ENCODE measurements around the gene ITGA7.

The ITGA7 gene

DNA sequence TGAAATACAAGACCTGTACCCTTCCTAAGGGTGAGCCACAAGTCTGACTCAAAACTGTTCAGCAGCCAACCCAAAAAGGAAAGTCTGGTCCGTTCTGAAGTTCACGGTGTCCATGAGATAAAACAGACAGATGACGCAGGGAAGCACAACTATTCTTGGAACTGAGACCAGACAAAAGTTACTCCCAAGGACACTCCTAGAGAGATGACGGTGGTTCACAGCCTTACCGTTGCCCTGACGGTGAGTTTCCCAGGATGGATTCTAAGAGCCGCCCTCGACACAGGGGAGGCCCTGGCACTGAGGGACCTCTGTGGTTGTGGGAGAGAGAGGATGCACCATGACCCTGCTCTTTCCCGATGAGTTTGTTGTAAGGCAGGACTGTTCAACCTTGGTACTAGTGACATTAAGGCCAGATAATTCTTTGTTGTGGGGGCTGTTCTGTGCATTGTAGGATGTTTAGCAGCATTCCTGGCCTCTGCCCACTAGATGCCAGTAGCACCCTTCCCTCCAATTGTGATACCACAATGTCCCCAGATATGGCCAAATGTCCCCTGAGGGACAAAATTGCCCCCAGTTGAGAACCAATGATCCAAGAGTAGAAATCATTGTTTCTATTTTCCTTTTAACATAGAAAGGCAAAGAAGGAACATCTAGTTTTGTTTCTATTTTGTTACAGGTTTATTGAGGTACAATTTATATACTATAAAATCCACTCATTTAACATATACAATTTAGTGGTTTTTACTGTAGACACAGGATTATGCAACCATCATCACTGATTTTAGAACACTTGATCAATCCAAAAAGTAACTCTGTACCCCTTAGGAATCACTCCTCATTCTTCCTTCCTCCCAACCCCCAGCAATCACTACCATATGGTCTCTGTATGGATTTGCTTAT is 48.0 kb downstream of the ITGA7 start:
- H3K9ac ChIP-seq, result no peak overlapping the region
- H2AFZ ChIP-seq, result no peak overlapping the region
- no peaks in the 10 kb centered on the region for H3K9me3 ChIP-seq (ENCODE audit: control insufficient read depth, low read length)
- no peaks in the 10 kb centered on the region for H3K27me3 ChIP-seq (ENCODE audit: control insufficient read depth, insufficient read depth, low read length)
- H3K36me3 ChIP-seq (ENCODE audit: control insufficient read depth, insufficient read depth, low read length), result no peaks in the 10 kb centered on the region
- no peaks in the 10 kb centered on the region for H3K4me1 ChIP-seq
- no peak overlapping the region for H3K4me3 ChIP-seq (ENCODE audit: low read depth, low read length)
- TF ChIP-seq, protein P1, sequence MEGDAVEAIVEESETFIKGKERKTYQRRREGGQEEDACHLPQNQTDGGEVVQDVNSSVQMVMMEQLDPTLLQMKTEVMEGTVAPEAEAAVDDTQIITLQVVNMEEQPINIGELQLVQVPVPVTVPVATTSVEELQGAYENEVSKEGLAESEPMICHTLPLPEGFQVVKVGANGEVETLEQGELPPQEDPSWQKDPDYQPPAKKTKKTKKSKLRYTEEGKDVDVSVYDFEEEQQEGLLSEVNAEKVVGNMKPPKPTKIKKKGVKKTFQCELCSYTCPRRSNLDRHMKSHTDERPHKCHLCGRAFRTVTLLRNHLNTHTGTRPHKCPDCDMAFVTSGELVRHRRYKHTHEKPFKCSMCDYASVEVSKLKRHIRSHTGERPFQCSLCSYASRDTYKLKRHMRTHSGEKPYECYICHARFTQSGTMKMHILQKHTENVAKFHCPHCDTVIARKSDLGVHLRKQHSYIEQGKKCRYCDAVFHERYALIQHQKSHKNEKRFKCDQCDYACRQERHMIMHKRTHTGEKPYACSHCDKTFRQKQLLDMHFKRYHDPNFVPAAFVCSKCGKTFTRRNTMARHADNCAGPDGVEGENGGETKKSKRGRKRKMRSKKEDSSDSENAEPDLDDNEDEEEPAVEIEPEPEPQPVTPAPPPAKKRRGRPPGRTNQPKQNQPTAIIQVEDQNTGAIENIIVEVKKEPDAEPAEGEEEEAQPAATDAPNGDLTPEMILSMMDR (IDR thresholded peaks at IDR 0.05), result peak; percentile 25
- no peak overlapping the region for H3K4me2 ChIP-seq (ENCODE audit: low read length)
- no peaks in the 10 kb centered on the region for H3K79me2 ChIP-seq
- no peak overlapping the region for H3K27ac ChIP-seq

DNA sequence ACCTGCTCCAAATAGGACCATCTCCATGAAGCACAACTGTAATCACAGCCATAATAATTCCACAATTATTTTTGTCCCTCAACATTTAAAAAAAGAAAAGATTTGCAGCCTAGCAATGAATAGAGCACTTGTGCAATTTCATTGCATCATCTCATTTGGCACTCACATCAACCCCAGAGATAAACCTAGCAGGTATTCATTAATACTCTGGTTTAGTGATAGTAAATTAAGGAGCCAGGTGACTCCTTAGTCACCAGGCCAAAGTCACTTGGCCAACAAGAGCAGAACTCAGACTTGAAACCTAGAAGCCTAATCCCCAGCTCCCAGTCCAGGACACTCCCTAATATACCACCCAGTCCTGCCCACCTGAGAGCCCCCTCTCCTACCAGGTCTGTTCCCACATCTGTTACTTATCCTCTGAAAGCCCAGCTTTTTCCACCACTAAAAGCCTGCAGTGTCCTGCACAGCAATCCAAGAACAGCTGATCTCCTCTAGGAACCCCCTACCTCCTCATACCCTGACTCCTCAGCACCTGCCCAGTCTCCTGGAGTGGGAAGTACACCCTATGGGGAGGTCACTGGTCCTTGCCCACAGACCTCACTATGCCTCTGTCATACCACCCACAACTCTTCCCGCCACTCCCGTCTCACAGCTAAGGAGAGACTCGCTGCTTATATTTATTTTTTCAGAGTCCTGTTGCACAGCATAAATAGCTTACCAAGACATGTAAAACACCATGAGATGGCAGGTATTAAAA is 48.9 kb downstream of the ITGA7 start:
- no peaks in the 10 kb centered on the region for H3K36me3 ChIP-seq (ENCODE audit: control insufficient read depth, insufficient read depth, low read length)
- H2AFZ ChIP-seq, result no peak overlapping the region
- no peak overlapping the region for H3K4me2 ChIP-seq (ENCODE audit: low read length)
- no peak overlapping the region for H3K9ac ChIP-seq
- H3K9me3 ChIP-seq (ENCODE audit: control insufficient read depth, low read length), result no peaks in the 10 kb centered on the region
- no peaks in the 10 kb centered on the region for H3K27me3 ChIP-seq (ENCODE audit: control insufficient read depth, insufficient read depth, low read length)
- H3K79me2 ChIP-seq, result no peaks in the 10 kb centered on the region
- H3K27ac ChIP-seq, result no peak overlapping the region
- TF ChIP-seq, protein P1 (IDR thresholded peaks at IDR 0.05), result no peak
- H3K4me3 ChIP-seq (ENCODE audit: low read depth, low read length), result no peak overlapping the region
- no peaks in the 10 kb centered on the region for H3K4me1 ChIP-seq

DNA sequence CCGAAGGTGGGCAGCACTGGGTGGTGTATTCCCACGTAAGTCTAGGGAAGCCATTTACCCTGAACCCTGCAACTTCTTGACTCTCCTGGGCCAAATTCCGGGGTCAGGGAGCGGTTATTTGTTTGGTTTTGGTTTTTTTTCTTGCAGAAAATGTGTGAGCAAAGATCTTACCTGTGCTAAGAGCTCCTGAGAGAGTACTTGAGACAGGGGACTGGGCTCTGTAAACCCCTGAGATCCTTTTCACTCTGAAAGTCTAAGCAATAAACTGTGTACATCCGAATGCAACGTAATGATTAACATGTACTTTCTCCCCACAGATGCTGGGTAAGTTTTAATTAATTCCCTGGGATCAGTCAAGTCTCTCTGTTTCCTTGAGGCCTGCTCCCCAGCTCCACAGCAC is 49.5 kb downstream of the ITGA7 start:
- Histone ChIP-seq H3K36me3 (ENCODE audit: control insufficient read depth, insufficient read depth, low read length) (no peaks in the 10 kb centered on the region), H3K4me3 (ENCODE audit: low read depth, low read length) (no peak overlapping the region), H2AFZ (no peak overlapping the region), H3K27ac (no peak overlapping the region), H3K79me2 (no peaks in the 10 kb centered on the region), H3K4me1 (no peaks in the 10 kb centered on the region), H3K9ac (no peak overlapping the region), H3K27me3 (ENCODE audit: control insufficient read depth, insufficient read depth, low read length) (no peaks in the 10 kb centered on the region), H3K9me3 (ENCODE audit: control insufficient read depth, low read length) (no peaks in the 10 kb centered on the region), H3K4me2 (ENCODE audit: low read length) (no peak overlapping the region)
- TF ChIP-seq, protein P1 (IDR thresholded peaks at IDR 0.05), result no peak

DNA sequence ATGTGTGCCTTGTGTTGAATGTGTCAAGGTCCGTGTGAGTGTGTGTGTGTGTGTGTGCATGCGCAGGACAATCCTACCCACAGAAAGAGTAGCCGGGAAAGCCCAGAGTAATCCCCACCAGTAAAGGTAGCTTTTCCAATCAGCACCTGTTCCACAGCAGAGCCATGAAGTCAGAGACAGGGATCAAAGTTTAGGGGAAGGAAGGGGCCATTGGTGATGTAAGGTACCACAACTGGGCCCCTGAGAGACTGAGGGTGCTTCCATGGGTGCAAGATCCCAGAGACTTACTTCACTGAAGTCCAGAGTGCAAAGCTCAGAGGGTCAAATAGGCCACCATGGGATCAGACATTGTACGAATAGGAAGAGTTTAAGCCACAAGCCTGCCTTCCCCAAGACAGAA is 50.5 kb downstream of the ITGA7 start:
- no peaks in the 10 kb centered on the region for H3K27me3 ChIP-seq (ENCODE audit: control insufficient read depth, insufficient read depth, low read length)
- H3K4me1 ChIP-seq, result no peaks in the 10 kb centered on the region
- H3K9me3 ChIP-seq (ENCODE audit: control insufficient read depth, low read length), result no peaks in the 10 kb centered on the region
- H3K27ac ChIP-seq, result no peak overlapping the region
- no peaks in the 10 kb centered on the region for H3K79me2 ChIP-seq
- H3K4me2 ChIP-seq (ENCODE audit: low read length), result no peak overlapping the region
- TF ChIP-seq, protein P1 (IDR thresholded peaks at IDR 0.05), result no peak
- H3K9ac ChIP-seq, result no peak overlapping the region
- H3K4me3 ChIP-seq (ENCODE audit: low read depth, low read length), result no peak overlapping the region
- H3K36me3 ChIP-seq (ENCODE audit: control insufficient read depth, insufficient read depth, low read length), result no peaks in the 10 kb centered on the region
- H2AFZ ChIP-seq, result no peak overlapping the region
